Activated CD8-positive, alpha-beta memory T cell treated with anti-CD3 and anti-CD28 coated beads, Interleukin-2, amount 50 U/mL, for 1 hour (primary cell): ENCODE results near the gene IFIT1B.
"Not testable (repeated sequence)": the region's sequence is repeated elsewhere in the genome, so short reads cannot be mapped to it uniquely, and the experiment has no call there.

Experiments
- DNase-seq: peaks from one replicate; pipeline ENCODE4 v3.0.0-alpha.2; 2020; ENCODE audit errors: extremely low read depth

Gene IFIT1B

GRCh38 chr10:89348481-89348880, 29.4 kb upstream of the IFIT1B start:
- no peak for DNase-seq

- no peak for DNase-seq
Observed at GRCh38 chr10:89348975-89349374, 28.9 kb upstream of the IFIT1B start.

GRCh38 chr10:89350631-89351315, 27.1 kb upstream of the IFIT1B start:
- DNase-seq, result not testable (repeated sequence)

- DNase-seq, result no peak
Observed at GRCh38 chr10:89351412-89351779, 26.5 kb upstream of the IFIT1B start.

- no peak for DNase-seq
Observed at GRCh38 chr10:89351780-89352597, 25.9 kb upstream of the IFIT1B start.

- no peak for DNase-seq
Observed at GRCh38 chr10:89352802-89353201, 25.1 kb upstream of the IFIT1B start.

GRCh38 chr10:89355394-89355931, 22.4 kb upstream of the IFIT1B start:
- no peak for DNase-seq

- no peak for DNase-seq
Observed at GRCh38 chr10:89357096-89357495, 20.8 kb upstream of the IFIT1B start.

GRCh38 chr10:89357975-89358374, 19.9 kb upstream of the IFIT1B start:
- DNase-seq, result no peak

GRCh38 chr10:89360157-89360556, 17.7 kb upstream of the IFIT1B start:
- DNase-seq, result no peak

- no peak for DNase-seq
Observed at GRCh38 chr10:89362929-89363328, 14.9 kb upstream of the IFIT1B start.

- DNase-seq, result no peak
Observed at GRCh38 chr10:89363729-89364442, 14.0 kb upstream of the IFIT1B start.

GRCh38 chr10:89364531-89364930, 13.3 kb upstream of the IFIT1B start:
- DNase-seq, result no peak

GRCh38 chr10:89367529-89367928, 10.3 kb upstream of the IFIT1B start:
- DNase-seq, result no peak

GRCh38 chr10:89368129-89368528, 9.7 kb upstream of the IFIT1B start:
- no peak for DNase-seq

- DNase-seq, result no peak
Observed at GRCh38 chr10:89369156-89370105, 8.4 kb upstream of the IFIT1B start.

- no peak for DNase-seq
Observed at GRCh38 chr10:89371079-89371478, 6.8 kb upstream of the IFIT1B start.

- DNase-seq, result no peak
Observed at GRCh38 chr10:89371987-89372386, 5.9 kb upstream of the IFIT1B start.

- no peak for DNase-seq
Observed at GRCh38 chr10:89373916-89374711, 3.7 kb upstream of the IFIT1B start.

GRCh38 chr10:89374713-89375141, 3.1 kb upstream of the IFIT1B start:
- DNase-seq, result no peak
